Suprapubic skin (tissue), 4 donors: Measurements from ENCODE around the gene DERL2. TPM values are rescaled to one million over a fixed set of nuclear protein-coding genes. Genes with fewer than 3 reads are reported as not detected.

Experiments
- DNase-seq, 2 donors: peaks; one replicate each; pipeline ENCODE4 v3.0.0-alpha.2; 2019; ENCODE audit warnings: low spot score in 2 of 2
- H3K27ac ChIP-seq: fragments of 200-600 bp; sonication (generic); one replicate; pipeline ENCODE4 v1.5.1; 2019
- H3K27me3 ChIP-seq: fragments of 200-600 bp; sonication (generic); one replicate; pipeline ENCODE4 v1.5.1; 2019
- H3K36me3 ChIP-seq: fragments of 200-600 bp; sonication (generic); one replicate; pipeline ENCODE4 v1.5.1; 2019
- H3K4me1 ChIP-seq: fragments of 200-600 bp; sonication (generic); one replicate; pipeline ENCODE4 v1.5.1; 2019
- H3K4me3 ChIP-seq: fragments of 200-600 bp; sonication (generic); one replicate; pipeline ENCODE4 v1.5.1; 2019; ENCODE audit warnings: mild to moderate bottlenecking
- H3K9me3 ChIP-seq: fragments of 200-600 bp; sonication (generic); one replicate; pipeline ENCODE4 v1.5.1; 2019
- CTCF ChIP-seq, 2 donors: fragments of 200-600 bp in 1 of 2; fragments of 450-650 bp in 1 of 2; sonication (generic) in 1 of 2; IDR thresholded peaks; one replicate each; pipeline ENCODE4 v1.5.1; 2016 to 2019; ENCODE audit warnings: antibody characterized with exemption in 2 of 2, mild to moderate bottlenecking in 1 of 2, moderate library complexity in 1 of 2
- EP300 ChIP-seq: sonication (generic); formaldehyde crosslinking; IDR thresholded peaks from one replicate; pipeline ENCODE4 v1.6.1; 2017; ENCODE audit warnings: antibody characterized with exemption
- POLR2A ChIP-seq, 2 donors: fragments of 450-650 bp; IDR thresholded peaks; one replicate each; pipeline ENCODE4 v1.6.1; 2017; ENCODE audit warnings: antibody characterized with exemption in 2 of 2, mild to moderate bottlenecking in 2 of 2, moderate library complexity in 2 of 2
- POLR2AphosphoS5 ChIP-seq, 3 donors: sonication (generic); formaldehyde crosslinking; IDR thresholded peaks; one replicate each; pipeline ENCODE4 v1.6.1; 2017; ENCODE audit warnings: antibody characterized with exemption in 3 of 3
- WGBS: methylation state at CpG from one replicate; pipeline ENCODE4 v1.1.5; 2018; 5-methylcytosine and 5-hydroxymethylcytosine counted together
- total RNA-seq, 4 donors: library from RNA; depleted of rRNA; stranded (reverse); fragments of >200 nt; gene quantifications; one replicate each; pipeline ENCODE4 v1.1.0, GENCODE V29; 2016

DERL2 gene
- total RNA-seq, 4 donors from 2014 or later: 24.5 to 34.8 (median 25.3) TPM

DNA sequence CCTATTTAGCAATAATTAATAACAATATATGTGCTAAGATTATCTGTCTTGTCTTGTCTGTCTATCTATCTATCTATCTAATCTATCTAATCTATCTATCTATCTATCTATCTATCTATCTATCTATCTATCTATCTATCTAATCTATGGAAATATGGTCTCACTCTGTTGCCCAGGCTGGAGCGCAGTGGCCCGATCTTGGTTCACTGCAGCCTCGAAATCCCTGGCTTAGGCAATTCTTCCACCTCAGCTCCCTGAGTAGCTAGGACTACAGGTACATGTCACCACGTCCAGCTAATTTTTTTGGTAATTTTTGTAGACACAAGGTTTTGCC lies 45.1 kb upstream of the DERL2 start:
- Histone ChIP-seq H3K27ac (no peak overlapping the region), H3K36me3 (peaks cover 84% of the 10 kb centered on the region), H3K9me3 (no peaks in the 10 kb centered on the region), H3K4me1 (no peaks in the 10 kb centered on the region), H3K27me3 (no peaks in the 10 kb centered on the region), H3K4me3 (no peak overlapping the region)
- no peak for TF ChIP-seq POLR2A (IDR thresholded peaks at IDR 0.05)
- TF ChIP-seq EP300: no peak
- no peak for TF ChIP-seq POLR2AphosphoS5 (IDR thresholded peaks at IDR 0.05)
- TF ChIP-seq CTCF (IDR thresholded peaks at IDR 0.05): no peak
- peak in 1 of 2 donors; percentile 28 for DNase-seq
- 96% methylated on average over 4 of the region's 4 CpGs for WGBS

DNA sequence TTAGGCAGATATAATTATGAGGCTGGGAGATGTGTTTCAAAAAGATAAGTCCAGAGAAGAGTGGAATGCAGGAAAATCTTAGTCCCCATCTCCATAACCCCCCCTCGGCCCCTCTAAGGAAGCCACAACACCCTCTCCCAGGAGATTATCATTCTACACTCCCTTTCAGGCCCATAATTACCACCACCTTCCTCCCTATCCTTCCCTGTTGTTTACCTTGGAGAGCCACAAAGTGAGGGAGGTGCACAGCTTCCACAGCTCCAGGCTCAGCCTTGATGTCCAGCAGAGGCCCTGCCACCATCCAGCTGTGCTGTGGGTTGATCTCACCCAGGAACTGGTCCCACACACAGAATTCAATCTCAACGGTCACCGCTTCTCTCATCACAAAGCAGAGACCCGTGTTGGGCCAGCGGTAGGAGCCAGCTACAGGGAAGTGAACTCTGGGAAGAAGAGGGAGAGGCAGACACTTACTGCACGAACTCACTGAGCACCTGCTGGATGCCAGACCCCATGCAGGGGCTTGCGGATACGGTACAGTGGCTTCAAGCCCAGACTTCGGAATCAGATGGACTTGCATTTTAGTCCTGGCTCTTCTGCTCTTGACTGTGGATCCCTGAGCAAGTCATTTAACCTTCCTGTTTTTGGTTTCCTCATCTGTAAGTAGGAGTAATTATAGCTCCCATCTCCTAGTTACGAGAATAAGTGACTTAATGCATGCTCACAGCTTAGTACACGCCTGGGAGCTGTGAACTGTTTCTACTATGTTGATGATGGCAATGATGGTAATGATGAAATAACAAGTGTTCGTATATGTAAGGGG lies 44.5 kb upstream of the DERL2 start:
- DNase-seq: peak in 1 of 2 donors; percentile 34
- 93% methylated on average over 12 of the region's 12 CpGs for WGBS
- peaks cover 85% of the 10 kb centered on the region for H3K36me3 ChIP-seq

GRCh38 chr17:5527601-5528250 lies 41.7 kb upstream of the DERL2 start:
- no peak overlapping the region for H3K27ac ChIP-seq
- no peaks in the 10 kb centered on the region for H3K27me3 ChIP-seq
- H3K9me3 ChIP-seq: no peaks in the 10 kb centered on the region
- WGBS: 86% methylated on average over 9 of the region's 9 CpGs
- DNase-seq: peak in 1 of 2 donors; percentile 69
- no peak overlapping the region for H3K4me3 ChIP-seq
- peaks cover 84% of the 10 kb centered on the region for H3K36me3 ChIP-seq
- no peak for TF ChIP-seq CTCF (IDR thresholded peaks at IDR 0.05)
- TF ChIP-seq POLR2AphosphoS5 (IDR thresholded peaks at IDR 0.05): no peak
- TF ChIP-seq POLR2A (IDR thresholded peaks at IDR 0.05): no peak
- TF ChIP-seq EP300: no peak
- no peaks in the 10 kb centered on the region for H3K4me1 ChIP-seq

More for the DNA sequence above, 44.5 kb upstream of the DERL2 start:
- Histone ChIP-seq H3K4me3 (no peak overlapping the region), H3K27ac (no peak overlapping the region), H3K9me3 (no peaks in the 10 kb centered on the region), H3K27me3 (no peaks in the 10 kb centered on the region), H3K4me1 (no peaks in the 10 kb centered on the region)
- TF ChIP-seq CTCF (IDR thresholded peaks at IDR 0.05) (no peak), POLR2AphosphoS5 (IDR thresholded peaks at IDR 0.05) (no peak), EP300 (no peak)

DNA sequence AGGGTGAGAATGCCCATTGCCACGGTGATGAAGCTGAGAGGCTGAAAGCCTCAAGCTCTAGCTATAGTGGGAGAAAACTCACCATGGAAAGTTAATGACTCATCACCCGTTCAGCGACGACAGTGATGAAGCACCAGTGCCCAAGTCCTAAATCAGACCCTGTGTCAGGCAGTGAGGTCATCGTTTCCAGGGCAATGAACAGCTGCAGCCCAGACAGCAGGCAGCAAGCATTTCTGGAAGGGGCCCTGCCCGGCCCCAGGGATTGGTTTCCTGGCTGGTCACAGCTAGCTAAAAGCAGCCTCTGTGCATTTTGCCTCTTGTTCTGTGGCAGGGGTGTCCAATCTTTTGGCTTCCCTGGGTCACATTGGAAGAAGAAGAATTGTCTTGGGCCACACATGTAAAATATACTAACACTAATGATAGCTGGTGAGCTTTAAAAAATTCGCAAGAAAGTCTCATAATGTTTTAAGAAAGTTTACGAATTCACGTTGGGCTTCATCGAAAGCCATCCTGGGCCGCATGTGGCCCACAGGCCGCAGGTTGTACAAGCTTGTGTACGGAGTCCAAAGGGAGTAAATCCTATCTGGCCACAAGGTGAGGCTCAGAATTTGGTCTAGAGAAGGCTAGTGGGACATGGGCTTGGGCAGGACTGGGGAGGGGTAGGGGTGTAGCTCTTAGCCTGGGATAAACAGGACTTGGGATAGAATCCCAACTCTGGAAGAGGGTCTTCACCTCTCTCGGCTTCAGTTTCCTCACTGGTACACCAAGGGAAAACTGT lies 41.0 kb upstream of the DERL2 start:
- Histone ChIP-seq H3K27ac (no peak overlapping the region), H3K4me3 (no peak overlapping the region), H3K36me3 (peaks cover 80% of the 10 kb centered on the region), H3K4me1 (no peaks in the 10 kb centered on the region), H3K9me3 (no peaks in the 10 kb centered on the region), H3K27me3 (no peaks in the 10 kb centered on the region)
- DNase-seq: no peak
- TF ChIP-seq POLR2A (IDR thresholded peaks at IDR 0.05) (no peak), EP300 (no peak), POLR2AphosphoS5 (IDR thresholded peaks at IDR 0.05) (no peak), CTCF (IDR thresholded peaks at IDR 0.05) (no peak)
- 55% methylated on average over 14 of the region's 14 CpGs for WGBS

GRCh38 chr17:5523249-5523648 lies 37.3 kb upstream of the DERL2 start:
- 79% methylated on average over 5 of the region's 5 CpGs for WGBS
- Histone ChIP-seq H3K36me3 (peaks cover 60% of the 10 kb centered on the region), H3K27ac (no peak overlapping the region), H3K4me1 (no peaks in the 10 kb centered on the region), H3K4me3 (no peak overlapping the region), H3K27me3 (no peaks in the 10 kb centered on the region), H3K9me3 (no peaks in the 10 kb centered on the region)
- TF ChIP-seq EP300 (no peak), POLR2A (IDR thresholded peaks at IDR 0.05) (no peak), CTCF (IDR thresholded peaks at IDR 0.05) (no peak), POLR2AphosphoS5 (IDR thresholded peaks at IDR 0.05) (no peak)
- DNase-seq: no peak
